Smooth muscle cell (in vitro differentiated cells): Measurements from ENCODE around the gene PLA2R1. TPM values are rescaled to one million over a fixed set of nuclear protein-coding genes. Genes with fewer than 3 reads are reported as not detected.

Experiments used
- DNase-seq: peaks from one replicate; lab custom pipeline; 2025; ENCODE audit not compliant: unreplicated experiment; lab: John Stamatoyannopoulos, UW
- H2AFZ ChIP-seq: fragments of 200-600 bp; sonication (generic); 2 replicates; pipeline ENCODE4 v1.6.0; 2016; ENCODE audit warnings: antibody characterized with exemption, low read depth, mild to moderate bottlenecking
- H3F3A ChIP-seq: fragments of 200-600 bp; sonication (generic); 2 replicates; pipeline ENCODE4 v1.6.0; 2017; ENCODE audit warnings: antibody characterized with exemption, low read depth
- H3K27ac ChIP-seq: fragments of 200-600 bp; sonication (generic); 2 replicates; pipeline ENCODE4 v1.5.1; 2016; ENCODE audit warnings: low read depth, mild to moderate bottlenecking
- H3K27me3 ChIP-seq: fragments of 200-600 bp; sonication (generic); 2 replicates; pipeline ENCODE4 v1.6.1; 2016; ENCODE audit warnings: low read depth, mild to moderate bottlenecking
- H3K36me3 ChIP-seq: fragments of 200-600 bp; sonication (generic); 2 replicates; pipeline ENCODE4 v1.5.1; 2016; ENCODE audit warnings: low read depth
- H3K4me1 ChIP-seq: fragments of 200-600 bp; sonication (generic); 2 replicates; pipeline ENCODE4 v1.5.1; 2016; ENCODE audit warnings: low read depth
- H3K4me2 ChIP-seq: fragments of 200-600 bp; sonication (generic); 2 replicates; pipeline ENCODE4 v1.6.0; 2016; ENCODE audit warnings: mild to moderate bottlenecking
- H3K4me3 ChIP-seq: fragments of 200-600 bp; sonication (generic); 2 replicates; pipeline ENCODE4 v1.5.1; 2016; ENCODE audit warnings: mild to moderate bottlenecking
- H3K79me2 ChIP-seq: fragments of 200-600 bp; sonication (generic); 2 replicates; pipeline ENCODE4 v1.6.0; 2016; ENCODE audit warnings: low read depth, mild to moderate bottlenecking
- H3K9ac ChIP-seq: fragments of 200-600 bp; sonication (generic); 2 replicates; pipeline ENCODE4 v1.6.0; 2016; ENCODE audit warnings: low read depth
- H3K9me3 ChIP-seq: fragments of 200-600 bp; sonication (generic); replicated peaks from 2 replicates; pipeline ENCODE4 v1.5.1; 2016; ENCODE audit warnings: low read depth
- H4K20me1 ChIP-seq: fragments of 200-600 bp; sonication (generic); 2 replicates; pipeline ENCODE4 v1.6.0; 2016; ENCODE audit warnings: low read depth
- WGBS: methylation state at CpG from one replicate; pipeline ENCODE4 v1.1.7; 2016; ENCODE audit warnings: low lambda C conversion rate; 5-methylcytosine and 5-hydroxymethylcytosine counted together
- polyA plus RNA-seq: library from polyadenylated mRNA; unstranded; fragments of >200 nt; fragmentation: Nextera tagmentation; extraction: Ambion mirVana; gene quantifications from 2 replicates; pipeline ENCODE4 v1.2.1, GENCODE V29; 2016
- total RNA-seq: library from RNA; depleted of rRNA; stranded (reverse); fragments of >200 nt; gene quantifications from 2 replicates; pipeline ENCODE4 v1.2.3, GENCODE V29; 2014
- TF ChIP-seq, protein P1 (sequence below): fragments of 200-600 bp; sonication (generic); IDR thresholded peaks from 2 replicates; pipeline ENCODE4 v1.5.1; 2017; ENCODE audit warnings: borderline replicate concordance, mild to moderate bottlenecking, antibody characterized with exemption; ENCODE audit not compliant: insufficient read depth, poor library complexity, severe bottlenecking

PLA2R1 gene
- total and polyA plus RNA-seq, 2 experiments from 2014 or later = 4.8 to 7.3 TPM

DNA sequence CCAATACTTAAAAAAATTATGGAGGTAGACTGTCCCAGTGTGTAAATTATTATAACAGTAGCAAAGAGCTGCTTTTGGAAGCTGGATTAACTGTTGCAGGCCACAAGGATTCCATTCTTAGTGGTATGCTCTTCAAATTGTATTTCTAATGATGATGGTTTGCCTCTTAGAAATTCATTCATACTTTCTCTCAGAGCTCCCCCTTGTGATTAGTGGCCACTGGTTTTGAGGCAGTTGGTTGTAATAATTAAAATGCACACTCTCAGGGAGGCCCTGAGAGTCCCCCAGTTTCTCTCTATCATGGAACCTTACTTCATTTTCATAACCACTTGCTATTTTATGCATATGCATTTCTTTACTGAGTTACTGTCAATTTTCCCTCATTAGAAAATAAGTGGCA lies 122.5 kb downstream of the PLA2R1 start:
- DNase-seq = no peak
- H3K4me3 ChIP-seq = no peak overlapping the region
- H3K9me3 ChIP-seq = no peaks in the 10 kb centered on the region
- H3K79me2 ChIP-seq = no peaks in the 10 kb centered on the region
- H3K9ac ChIP-seq = no peak overlapping the region
- H3K27ac ChIP-seq = no peak overlapping the region
- H4K20me1 ChIP-seq = no peaks in the 10 kb centered on the region
- H3K4me1 ChIP-seq = no peaks in the 10 kb centered on the region
- H2AFZ ChIP-seq = no peak overlapping the region
- TF ChIP-seq, protein P1, sequence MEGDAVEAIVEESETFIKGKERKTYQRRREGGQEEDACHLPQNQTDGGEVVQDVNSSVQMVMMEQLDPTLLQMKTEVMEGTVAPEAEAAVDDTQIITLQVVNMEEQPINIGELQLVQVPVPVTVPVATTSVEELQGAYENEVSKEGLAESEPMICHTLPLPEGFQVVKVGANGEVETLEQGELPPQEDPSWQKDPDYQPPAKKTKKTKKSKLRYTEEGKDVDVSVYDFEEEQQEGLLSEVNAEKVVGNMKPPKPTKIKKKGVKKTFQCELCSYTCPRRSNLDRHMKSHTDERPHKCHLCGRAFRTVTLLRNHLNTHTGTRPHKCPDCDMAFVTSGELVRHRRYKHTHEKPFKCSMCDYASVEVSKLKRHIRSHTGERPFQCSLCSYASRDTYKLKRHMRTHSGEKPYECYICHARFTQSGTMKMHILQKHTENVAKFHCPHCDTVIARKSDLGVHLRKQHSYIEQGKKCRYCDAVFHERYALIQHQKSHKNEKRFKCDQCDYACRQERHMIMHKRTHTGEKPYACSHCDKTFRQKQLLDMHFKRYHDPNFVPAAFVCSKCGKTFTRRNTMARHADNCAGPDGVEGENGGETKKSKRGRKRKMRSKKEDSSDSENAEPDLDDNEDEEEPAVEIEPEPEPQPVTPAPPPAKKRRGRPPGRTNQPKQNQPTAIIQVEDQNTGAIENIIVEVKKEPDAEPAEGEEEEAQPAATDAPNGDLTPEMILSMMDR = peak; percentile 32
- no peaks in the 10 kb centered on the region for H3K36me3 ChIP-seq
- no peak overlapping the region for H3K4me2 ChIP-seq
- no peaks in the 10 kb centered on the region for H3F3A ChIP-seq
- H3K27me3 ChIP-seq = no peaks in the 10 kb centered on the region

- Histone ChIP-seq H3K4me3 (no peak overlapping the region), H3K36me3 (no peaks in the 10 kb centered on the region), H3K27me3 (no peaks in the 10 kb centered on the region), H4K20me1 (no peaks in the 10 kb centered on the region), H3K79me2 (no peaks in the 10 kb centered on the region), H2AFZ (no peak overlapping the region), H3K4me2 (no peak overlapping the region), H3K9ac (no peak overlapping the region), H3F3A (no peaks in the 10 kb centered on the region), H3K9me3 (no peaks in the 10 kb centered on the region), H3K27ac (no peak overlapping the region), H3K4me1 (no peaks in the 10 kb centered on the region)
- 76% methylated on average over 3 of the region's 3 CpGs for WGBS
- DNase-seq = no peak
- TF ChIP-seq, protein P1 = no peak
Measured at GRCh38 chr2:159938395-159938794, 124.0 kb downstream of the PLA2R1 start.

- Histone ChIP-seq H4K20me1 (no peaks in the 10 kb centered on the region), H3K36me3 (no peaks in the 10 kb centered on the region), H3K4me3 (no peak overlapping the region), H3F3A (no peaks in the 10 kb centered on the region), H3K4me2 (no peak overlapping the region), H3K9me3 (no peaks in the 10 kb centered on the region), H3K27me3 (no peaks in the 10 kb centered on the region), H3K4me1 (no peaks in the 10 kb centered on the region), H3K9ac (no peak overlapping the region), H3K79me2 (no peaks in the 10 kb centered on the region), H2AFZ (no peak overlapping the region), H3K27ac (no peak overlapping the region)
- DNase-seq = no peak
- TF ChIP-seq, protein P1 = no peak
- 88% methylated on average over 4 of the region's 4 CpGs for WGBS
Measured at GRCh38 chr2:159936471-159936870, 125.9 kb downstream of the PLA2R1 start.

DNA sequence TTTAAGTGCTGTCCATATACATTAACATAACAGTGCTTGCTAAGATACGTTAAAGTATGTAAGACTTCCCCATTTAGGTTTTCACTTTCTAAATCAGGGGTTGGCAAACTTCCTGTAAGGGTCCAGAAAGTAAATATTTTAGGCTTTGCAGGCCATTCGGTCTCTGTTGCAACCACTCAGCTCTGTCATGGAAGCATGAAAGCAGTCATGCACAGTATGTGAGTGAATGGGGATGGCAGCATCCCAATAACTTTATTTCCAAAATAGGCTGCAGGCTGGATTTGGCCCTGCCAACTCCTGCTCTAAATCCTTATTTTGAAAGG lies 128.7 kb downstream of the PLA2R1 start:
- no peaks in the 10 kb centered on the region for H3K36me3 ChIP-seq
- H3K4me1 ChIP-seq = no peaks in the 10 kb centered on the region
- no peak overlapping the region for H3K4me3 ChIP-seq
- H3K9ac ChIP-seq = no peak overlapping the region
- no peaks in the 10 kb centered on the region for H3F3A ChIP-seq
- DNase-seq = no peak
- TF ChIP-seq, protein P1 = no peak
- 64% methylated on average over 2 of the region's 2 CpGs for WGBS
- no peak overlapping the region for H3K4me2 ChIP-seq
- no peak overlapping the region for H3K27ac ChIP-seq
- H4K20me1 ChIP-seq = no peaks in the 10 kb centered on the region
- H3K9me3 ChIP-seq = no peaks in the 10 kb centered on the region
- no peaks in the 10 kb centered on the region for H3K79me2 ChIP-seq
- H3K27me3 ChIP-seq = no peaks in the 10 kb centered on the region
- H2AFZ ChIP-seq = no peak overlapping the region
